Measurements from ENCODE around the gene VTI1A.

Gene VTI1A

DNA sequence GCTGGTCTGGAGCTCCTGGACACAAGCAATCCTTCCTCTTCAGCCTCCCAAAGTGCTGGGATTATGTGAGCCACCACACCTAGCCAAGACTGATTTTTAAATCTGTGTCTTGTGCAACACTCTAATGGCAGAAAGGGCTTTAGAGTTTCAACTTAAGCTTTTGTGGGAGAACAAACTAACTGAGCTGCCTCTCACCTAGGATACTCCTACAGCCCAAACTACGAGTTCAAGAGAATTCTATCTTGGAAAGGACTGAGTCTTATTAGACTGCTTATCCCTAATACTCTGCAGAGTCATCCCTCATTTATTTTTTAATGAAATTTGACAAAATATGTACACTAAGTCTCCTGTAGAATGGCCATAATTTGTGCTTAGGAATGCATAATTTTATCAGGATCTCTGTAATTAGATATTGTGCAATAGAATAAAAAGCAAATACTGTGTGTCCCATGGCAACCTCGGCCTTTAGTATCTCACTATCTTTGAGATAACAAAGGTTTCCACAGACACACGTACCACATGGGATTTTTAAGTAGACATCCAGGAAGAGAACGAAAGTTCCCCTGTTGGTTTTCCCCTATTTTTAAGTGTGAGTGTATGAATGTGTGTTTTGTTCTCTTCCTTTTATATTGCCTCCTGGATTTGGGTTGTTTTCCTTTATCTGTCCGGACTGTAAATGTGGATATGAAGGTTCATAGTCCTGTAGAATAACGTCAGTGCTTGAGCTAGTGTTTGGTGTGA is 303.6 kb downstream of the VTI1A start (continued):
- TF ChIP-seq, protein P1, sequence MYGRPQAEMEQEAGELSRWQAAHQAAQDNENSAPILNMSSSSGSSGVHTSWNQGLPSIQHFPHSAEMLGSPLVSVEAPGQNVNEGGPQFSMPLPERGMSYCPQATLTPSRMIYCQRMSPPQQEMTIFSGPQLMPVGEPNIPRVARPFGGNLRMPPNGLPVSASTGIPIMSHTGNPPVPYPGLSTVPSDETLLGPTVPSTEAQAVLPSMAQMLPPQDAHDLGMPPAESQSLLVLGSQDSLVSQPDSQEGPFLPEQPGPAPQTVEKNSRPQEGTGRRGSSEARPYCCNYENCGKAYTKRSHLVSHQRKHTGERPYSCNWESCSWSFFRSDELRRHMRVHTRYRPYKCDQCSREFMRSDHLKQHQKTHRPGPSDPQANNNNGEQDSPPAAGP (tag by site-specific recombination; IDR thresholded peaks at IDR 0.05) = no peak
- TF ChIP-seq MYNN (tag by site-specific recombination; IDR thresholded peaks at IDR 0.05; ENCODE audit: borderline replicate concordance) (no peak), HOXA7 (CRISPR knock-in tag; IDR thresholded peaks at IDR 0.05; ENCODE audit: borderline replicate concordance) (no peak), ZNF202 (tag by site-specific recombination; IDR thresholded peaks at IDR 0.05; ENCODE audit: borderline replicate concordance) (no peak), ZNF391 (tag by site-specific recombination; IDR thresholded peaks at IDR 0.05; ENCODE audit: borderline replicate concordance, low read depth) (no peak), ZNF16 (tag by site-specific recombination; IDR thresholded peaks at IDR 0.05; ENCODE audit: low read depth) (no peak), ZNF311 (tag by site-specific recombination; IDR thresholded peaks at IDR 0.05; ENCODE audit: borderline replicate concordance) (no peak)
- TF ChIP-seq, protein P2, sequence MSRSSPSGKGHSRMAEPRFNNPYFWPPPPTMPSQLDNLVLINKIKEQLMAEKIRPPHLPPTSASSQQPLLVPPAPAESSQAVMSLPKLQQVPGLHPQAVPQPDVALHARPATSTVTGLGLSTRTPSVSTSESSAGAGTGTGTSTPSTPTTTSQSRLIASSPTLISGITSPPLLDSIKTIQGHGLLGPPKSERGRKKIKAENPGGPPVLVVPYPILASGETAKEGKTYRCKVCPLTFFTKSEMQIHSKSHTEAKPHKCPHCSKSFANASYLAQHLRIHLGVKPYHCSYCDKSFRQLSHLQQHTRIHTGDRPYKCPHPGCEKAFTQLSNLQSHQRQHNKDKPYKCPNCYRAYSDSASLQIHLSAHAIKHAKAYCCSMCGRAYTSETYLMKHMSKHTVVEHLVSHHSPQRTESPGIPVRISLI (tag by site-specific recombination; IDR thresholded peaks at IDR 0.05) = no peak
- TF ChIP-seq, protein P3, sequence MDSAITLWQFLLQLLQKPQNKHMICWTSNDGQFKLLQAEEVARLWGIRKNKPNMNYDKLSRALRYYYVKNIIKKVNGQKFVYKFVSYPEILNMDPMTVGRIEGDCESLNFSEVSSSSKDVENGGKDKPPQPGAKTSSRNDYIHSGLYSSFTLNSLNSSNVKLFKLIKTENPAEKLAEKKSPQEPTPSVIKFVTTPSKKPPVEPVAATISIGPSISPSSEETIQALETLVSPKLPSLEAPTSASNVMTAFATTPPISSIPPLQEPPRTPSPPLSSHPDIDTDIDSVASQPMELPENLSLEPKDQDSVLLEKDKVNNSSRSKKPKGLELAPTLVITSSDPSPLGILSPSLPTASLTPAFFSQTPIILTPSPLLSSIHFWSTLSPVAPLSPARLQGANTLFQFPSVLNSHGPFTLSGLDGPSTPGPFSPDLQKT (IDR thresholded peaks at IDR 0.05; ENCODE audit: borderline replicate concordance, low read depth, low read length) = no peak

DNA sequence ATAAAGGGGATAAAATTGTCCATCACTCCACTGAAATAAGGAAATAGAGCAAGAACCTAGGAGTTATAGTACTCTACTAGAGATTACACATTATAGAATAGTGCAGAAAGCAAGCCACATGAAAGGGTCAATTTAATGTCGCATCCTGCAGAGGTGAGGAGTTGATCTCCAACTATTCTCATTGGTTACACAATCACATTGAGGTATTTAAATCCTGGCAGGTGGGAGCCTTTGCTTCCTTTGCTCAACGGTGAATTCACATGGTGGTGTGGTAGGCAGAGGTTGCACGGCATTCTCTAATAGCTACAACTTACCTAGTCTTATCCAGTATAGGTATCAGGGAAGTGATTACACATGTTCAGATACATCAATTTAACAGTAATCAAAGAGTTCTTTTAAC is 304.6 kb downstream of the VTI1A start:
- no peaks in the 10 kb centered on the region for H3K36me3 ChIP-seq (ENCODE audit: control insufficient read depth in 2 of 2, insufficient read depth in 1 of 2, low read length in 2 of 2)
- CTCF ChIA-PET = interaction anchor here (1.2 kb wide), 1 partner anchor 15 kb away, joined by 4 read pairs; no protein-coding TSS in a partner anchor
- POLR2A ChIA-PET = no interaction called here
- no peak overlapping the region for H3K27ac ChIP-seq (ENCODE audit: extremely low read depth, low read depth, low read length)
- peaks cover 3% of the 10 kb centered on the region; the same call in 1 of the 2 replicates for H3K4me1 ChIP-seq (ENCODE audit: control insufficient read depth, insufficient read depth, low read length)
- H3K4me3 ChIP-seq (ENCODE audit: low read depth, low read length) = no peak overlapping the region
- H3K9me3 ChIP-seq (ENCODE audit: control insufficient read depth, insufficient read depth, low read depth, low read length) = no peaks in the 10 kb centered on the region
- TF ChIP-seq ZNF660 (tag by site-specific recombination; IDR thresholded peaks at IDR 0.05) (no peak), ZNF335 (tag by site-specific recombination; conservative IDR thresholded peaks at IDR 0.05) (no peak), ZNF302 (tag by site-specific recombination; IDR thresholded peaks at IDR 0.05; ENCODE audit: low read depth) (no peak), KLF10 (tag by site-specific recombination; IDR thresholded peaks at IDR 0.05) (no peak), ZIC2 (tag by site-specific recombination; IDR thresholded peaks at IDR 0.05) (no peak), ZNF549 (tag by site-specific recombination; IDR thresholded peaks at IDR 0.05) (no peak), ZFP37 (tag by site-specific recombination; IDR thresholded peaks at IDR 0.05) (no peak), ZNF174 (tag by site-specific recombination; IDR thresholded peaks at IDR 0.05) (no peak), ZNF223 (tag by site-specific recombination; IDR thresholded peaks at IDR 0.05) (no peak), ZNF600 (tag by site-specific recombination; IDR thresholded peaks at IDR 0.05) (no peak), ZBTB20 (tag by site-specific recombination; IDR thresholded peaks at IDR 0.05) (no peak)
- TF ChIP-seq, protein P2 (tag by site-specific recombination; IDR thresholded peaks at IDR 0.05) = no peak
- TF ChIP-seq, protein P4, sequence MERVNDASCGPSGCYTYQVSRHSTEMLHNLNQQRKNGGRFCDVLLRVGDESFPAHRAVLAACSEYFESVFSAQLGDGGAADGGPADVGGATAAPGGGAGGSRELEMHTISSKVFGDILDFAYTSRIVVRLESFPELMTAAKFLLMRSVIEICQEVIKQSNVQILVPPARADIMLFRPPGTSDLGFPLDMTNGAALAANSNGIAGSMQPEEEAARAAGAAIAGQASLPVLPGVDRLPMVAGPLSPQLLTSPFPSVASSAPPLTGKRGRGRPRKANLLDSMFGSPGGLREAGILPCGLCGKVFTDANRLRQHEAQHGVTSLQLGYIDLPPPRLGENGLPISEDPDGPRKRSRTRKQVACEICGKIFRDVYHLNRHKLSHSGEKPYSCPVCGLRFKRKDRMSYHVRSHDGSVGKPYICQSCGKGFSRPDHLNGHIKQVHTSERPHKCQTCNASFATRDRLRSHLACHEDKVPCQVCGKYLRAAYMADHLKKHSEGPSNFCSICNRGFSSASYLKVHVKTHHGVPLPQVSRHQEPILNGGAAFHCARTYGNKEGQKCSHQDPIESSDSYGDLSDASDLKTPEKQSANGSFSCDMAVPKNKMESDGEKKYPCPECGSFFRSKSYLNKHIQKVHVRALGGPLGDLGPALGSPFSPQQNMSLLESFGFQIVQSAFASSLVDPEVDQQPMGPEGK (tag by site-specific recombination; IDR thresholded peaks at IDR 0.05) = no peak
- TF ChIP-seq, protein P5, sequence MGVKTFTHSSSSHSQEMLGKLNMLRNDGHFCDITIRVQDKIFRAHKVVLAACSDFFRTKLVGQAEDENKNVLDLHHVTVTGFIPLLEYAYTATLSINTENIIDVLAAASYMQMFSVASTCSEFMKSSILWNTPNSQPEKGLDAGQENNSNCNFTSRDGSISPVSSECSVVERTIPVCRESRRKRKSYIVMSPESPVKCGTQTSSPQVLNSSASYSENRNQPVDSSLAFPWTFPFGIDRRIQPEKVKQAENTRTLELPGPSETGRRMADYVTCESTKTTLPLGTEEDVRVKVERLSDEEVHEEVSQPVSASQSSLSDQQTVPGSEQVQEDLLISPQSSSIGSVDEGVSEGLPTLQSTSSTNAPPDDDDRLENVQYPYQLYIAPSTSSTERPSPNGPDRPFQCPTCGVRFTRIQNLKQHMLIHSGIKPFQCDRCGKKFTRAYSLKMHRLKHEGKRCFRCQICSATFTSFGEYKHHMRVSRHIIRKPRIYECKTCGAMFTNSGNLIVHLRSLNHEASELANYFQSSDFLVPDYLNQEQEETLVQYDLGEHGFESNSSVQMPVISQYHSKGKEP (tag by site-specific recombination; IDR thresholded peaks at IDR 0.05) = no peak
- TF ChIP-seq, protein P6, sequence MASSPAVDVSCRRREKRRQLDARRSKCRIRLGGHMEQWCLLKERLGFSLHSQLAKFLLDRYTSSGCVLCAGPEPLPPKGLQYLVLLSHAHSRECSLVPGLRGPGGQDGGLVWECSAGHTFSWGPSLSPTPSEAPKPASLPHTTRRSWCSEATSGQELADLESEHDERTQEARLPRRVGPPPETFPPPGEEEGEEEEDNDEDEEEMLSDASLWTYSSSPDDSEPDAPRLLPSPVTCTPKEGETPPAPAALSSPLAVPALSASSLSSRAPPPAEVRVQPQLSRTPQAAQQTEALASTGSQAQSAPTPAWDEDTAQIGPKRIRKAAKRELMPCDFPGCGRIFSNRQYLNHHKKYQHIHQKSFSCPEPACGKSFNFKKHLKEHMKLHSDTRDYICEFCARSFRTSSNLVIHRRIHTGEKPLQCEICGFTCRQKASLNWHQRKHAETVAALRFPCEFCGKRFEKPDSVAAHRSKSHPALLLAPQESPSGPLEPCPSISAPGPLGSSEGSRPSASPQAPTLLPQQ (tag by site-specific recombination; IDR thresholded peaks at IDR 0.05) = no peak
- TF ChIP-seq, protein P7, sequence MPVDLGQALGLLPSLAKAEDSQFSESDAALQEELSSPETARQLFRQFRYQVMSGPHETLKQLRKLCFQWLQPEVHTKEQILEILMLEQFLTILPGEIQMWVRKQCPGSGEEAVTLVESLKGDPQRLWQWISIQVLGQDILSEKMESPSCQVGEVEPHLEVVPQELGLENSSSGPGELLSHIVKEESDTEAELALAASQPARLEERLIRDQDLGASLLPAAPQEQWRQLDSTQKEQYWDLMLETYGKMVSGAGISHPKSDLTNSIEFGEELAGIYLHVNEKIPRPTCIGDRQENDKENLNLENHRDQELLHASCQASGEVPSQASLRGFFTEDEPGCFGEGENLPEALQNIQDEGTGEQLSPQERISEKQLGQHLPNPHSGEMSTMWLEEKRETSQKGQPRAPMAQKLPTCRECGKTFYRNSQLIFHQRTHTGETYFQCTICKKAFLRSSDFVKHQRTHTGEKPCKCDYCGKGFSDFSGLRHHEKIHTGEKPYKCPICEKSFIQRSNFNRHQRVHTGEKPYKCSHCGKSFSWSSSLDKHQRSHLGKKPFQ (tag by site-specific recombination; IDR thresholded peaks at IDR 0.05) = no peak
